Heart right ventricle (tissue), 16 donors: Measurements from ENCODE around the gene MX1. TPM values are rescaled to one million over a fixed set of nuclear protein-coding genes. Genes with fewer than 3 reads are reported as not detected.

Experiments
- ATAC-seq, 8 donors: fragments of 200-7000 bp; cut with Tn5 transposase; one replicate each; pipeline ENCODE4 v1.9.1; 2020; ENCODE audit warnings: mild to moderate bottlenecking in 8 of 8, moderate library complexity in 8 of 8, moderate number of reproducible peaks in 1 of 8
- DNase-seq, 2 donors: peaks; one replicate each; pipeline ENCODE4 v3.0.0-alpha.2; 2020
- H3K27ac ChIP-seq, 10 donors: fragments of 200-600 bp; sonication (generic) in 2 of 10; one replicate each; pipeline versions ENCODE4 v1.5.0 to v1.8.0; 2020 to 2022; ENCODE audit warnings: mild to moderate bottlenecking in 3 of 10
- H3K27me3 ChIP-seq, 7 donors: fragments of 200-600 bp; one replicate each; pipeline ENCODE4 v1.8.0; 2021 to 2022; ENCODE audit warnings: mild to moderate bottlenecking in 2 of 7
- H3K36me3 ChIP-seq, 9 donors: fragments of 200-600 bp; sonication (generic) in 1 of 9; one replicate each; pipeline versions ENCODE4 v1.5.0 to v1.8.0; 2020 to 2022; ENCODE audit warnings: mild to moderate bottlenecking in 2 of 9
- H3K4me1 ChIP-seq, 9 donors: fragments of 200-600 bp; sonication (generic) in 1 of 9; one replicate each; pipeline versions ENCODE4 v1.5.0 to v1.8.0; 2020 to 2022; ENCODE audit warnings: mild to moderate bottlenecking in 4 of 9
- H3K4me3 ChIP-seq, 10 donors: fragments of 200-600 bp; sonication (generic) in 2 of 10; one replicate each; pipeline versions ENCODE4 v1.5.0 to v1.8.0; 2020 to 2022; ENCODE audit warnings: mild to moderate bottlenecking in 7 of 10, moderate library complexity in 2 of 10
- H3K9me3 ChIP-seq, 11 donors: fragments of 200-600 bp in 10 of 11; sonication (generic) in 2 of 11; one replicate each; pipeline versions ENCODE4 v1.5.0 to v1.8.0; 2013 to 2022; ENCODE audit warnings: mild to moderate bottlenecking in 2 of 11, control low read depth in 1 of 11, moderate library complexity in 1 of 11
- WGBS, 2 donors: extraction: QIAGEN DNeasy Blood & Tissue Kit; methylation state at CpG; one replicate each; pipeline ENCODE4 v1.1.7; 2013; ENCODE audit warnings: inconsistent platforms in 1 of 2; 5-methylcytosine and 5-hydroxymethylcytosine counted together
- intact Hi-C, 10 donors: fragments of 100-400 bp; cut with DNase I; formaldehyde crosslinking; loops; one replicate each; pipeline versions ENCODE4 v1.11.1 to v1.14.2; 2022
- polyA plus RNA-seq, 2 donors: library from polyadenylated mRNA; stranded (reverse); fragments of 200-250 nt; gene quantifications; one replicate each; pipeline ENCODE4 v1.2.3, GENCODE V29; 2013
- total RNA-seq, 10 donors: library from RNA; stranded (reverse); fragmentation: NEBNext Ultra II Directional in 3 of 10; extraction: Animal tissue kit (Norgen Biotek cat#: 25700) in 3 of 10; gene quantifications; one replicate each; pipeline versions ENCODE4 v1.2.1 to v1.2.4, GENCODE V29; 2021 to 2023
- TF ChIP-seq, protein P1 (sequence below), 9 donors: fragments of 200-600 bp; sonication (generic) in 2 of 9; IDR thresholded peaks; one replicate each; pipeline versions ENCODE4 v1.5.0 to v1.8.0; 2021 to 2022; ENCODE audit warnings: antibody characterized with exemption in 9 of 9, mild to moderate bottlenecking in 5 of 9, moderate library complexity in 1 of 9
- donor health status: Arrhythmogenic right ventricular cardiomyopathy.
- donor health status: ischemic (EF 13 %, LVEDD 7.1; RV severe dilation, severe dysfunction).
- donor health status: healthy with polysubstance abuse.
- donor health status: DM: no; HTN: yes; CAD: no.
- donor health status: DM: no; HTN: no; CAD: no.
- donor health status: ischemic (EF 25% LVEDD 6.9; RV normal size, moderate dysfunction).
- donor health status: ischemic (EF 25% LVEDD 5.7; RV mildly dilated, moderate dysfunction).
- donor health status: healthy.
- donor health status: DM: yes; HTN: yes; CAD: no.
- donor health status: Ischemic cardiomyopathy.
- donor health status: ischemic (EF 35%, LVEDD 5.7; RV mildly dilated, moderate dysfunction).
- donor health status: nonischemic (EF 11% LVEDD 7.7; RV severe dilation, severe dysfunction).
- donor health status: DM: yes; HTN: yes; CAD: no.
- donor health status: PGD.
- donor health status: ischemic (EF 29% LVEDD 5.4; RV normal size, mild dysfunction).
- donor health status: nonischemic (EF 23%, LVEDD 6.1; RV moderate dilation, normal function).

The MX1 gene
- total and polyA plus RNA-seq, 12 donors, result 5.4 to 50.0 (median 18.1) TPM

DNA sequence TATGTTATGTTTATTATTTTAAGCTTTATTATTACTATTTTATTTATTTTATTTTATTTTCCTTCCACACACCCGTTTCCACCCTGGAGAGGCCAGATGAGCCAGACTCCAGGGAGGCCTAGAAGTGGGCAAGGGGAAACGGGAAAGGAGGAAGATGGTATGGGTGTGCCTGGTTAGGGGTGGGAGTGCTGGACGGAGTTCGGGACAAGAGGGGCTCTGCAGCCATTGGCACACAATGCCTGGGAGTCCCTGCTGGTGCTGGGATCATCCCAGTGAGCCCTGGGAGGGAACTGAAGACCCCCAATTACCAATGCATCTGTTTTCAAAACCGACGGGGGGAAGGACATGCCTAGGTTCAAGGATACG, 468 bp upstream of the MX1 start:
- peaks cover 0 to 17% (median 0%) of the 10 kb centered on the region in 7 donors for H3K27me3 ChIP-seq
- peak overlapping the region; percentile 25 to 95 (median 86) for H3K27ac ChIP-seq
- H3K36me3 ChIP-seq, result peaks cover 0 to 30% (median 0%) of the 10 kb centered on the region in 9 donors
- 56 to 71% methylated on average over 7 of the region's 7 CpGs for WGBS, 2 donors
- TF ChIP-seq, protein P1, sequence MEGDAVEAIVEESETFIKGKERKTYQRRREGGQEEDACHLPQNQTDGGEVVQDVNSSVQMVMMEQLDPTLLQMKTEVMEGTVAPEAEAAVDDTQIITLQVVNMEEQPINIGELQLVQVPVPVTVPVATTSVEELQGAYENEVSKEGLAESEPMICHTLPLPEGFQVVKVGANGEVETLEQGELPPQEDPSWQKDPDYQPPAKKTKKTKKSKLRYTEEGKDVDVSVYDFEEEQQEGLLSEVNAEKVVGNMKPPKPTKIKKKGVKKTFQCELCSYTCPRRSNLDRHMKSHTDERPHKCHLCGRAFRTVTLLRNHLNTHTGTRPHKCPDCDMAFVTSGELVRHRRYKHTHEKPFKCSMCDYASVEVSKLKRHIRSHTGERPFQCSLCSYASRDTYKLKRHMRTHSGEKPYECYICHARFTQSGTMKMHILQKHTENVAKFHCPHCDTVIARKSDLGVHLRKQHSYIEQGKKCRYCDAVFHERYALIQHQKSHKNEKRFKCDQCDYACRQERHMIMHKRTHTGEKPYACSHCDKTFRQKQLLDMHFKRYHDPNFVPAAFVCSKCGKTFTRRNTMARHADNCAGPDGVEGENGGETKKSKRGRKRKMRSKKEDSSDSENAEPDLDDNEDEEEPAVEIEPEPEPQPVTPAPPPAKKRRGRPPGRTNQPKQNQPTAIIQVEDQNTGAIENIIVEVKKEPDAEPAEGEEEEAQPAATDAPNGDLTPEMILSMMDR (IDR thresholded peaks at IDR 0.05), result no peak
- no peaks in the 10 kb centered on the region for H3K9me3 ChIP-seq
- ATAC-seq (peak in 2 of 8 donors; percentile 7 to 12), DNase-seq (no peak)
- peak overlapping the region; percentile 33 to 86 (median 74) for H3K4me3 ChIP-seq
- peaks cover 0 to 57% (median 27%) of the 10 kb centered on the region in 9 donors for H3K4me1 ChIP-seq
- intact Hi-C loops, result loop anchor here in 4 of 10 donors (5.0 to 10.0 kb wide), 3 partner anchors 58 to 261 kb away; partner anchors contain the start of genes MX2 (in 3 of the 4) and BACE2 (in 1 of the 4)

DNA sequence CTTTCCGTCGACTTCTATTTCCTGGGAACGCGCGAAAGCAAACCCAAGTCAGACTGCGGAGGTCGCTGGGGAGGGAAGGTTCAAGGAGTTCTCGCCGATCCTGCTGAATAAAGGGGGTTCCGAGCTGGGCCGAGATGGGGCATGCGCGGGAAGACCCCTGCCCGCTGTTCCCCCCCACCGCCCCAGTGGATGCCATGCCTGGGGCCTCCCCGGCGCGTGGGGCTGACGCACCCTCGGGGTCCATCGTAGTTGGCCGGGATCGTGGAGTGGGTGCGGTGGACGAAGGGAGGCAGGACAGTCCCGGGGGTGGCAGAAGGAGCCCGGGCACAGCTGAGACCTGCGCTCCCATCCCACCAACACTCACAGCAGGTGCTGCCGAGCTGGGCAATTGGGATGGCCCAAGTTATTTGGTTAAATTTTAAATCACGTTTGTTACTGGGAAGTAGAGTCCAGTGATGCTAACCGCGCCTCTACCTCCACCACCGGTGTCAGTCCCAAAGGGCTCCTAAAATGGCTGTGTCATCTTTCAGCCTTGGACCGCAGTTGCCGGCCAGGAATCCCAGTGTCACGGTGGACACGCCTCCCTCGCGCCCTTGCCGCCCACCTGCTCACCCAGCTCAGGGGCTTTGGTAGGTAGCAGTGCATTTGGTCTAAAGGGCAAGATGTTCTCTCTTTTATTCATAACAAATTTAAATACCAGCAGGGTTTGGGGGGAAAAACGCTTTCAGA, 801 bp downstream of the MX1 start:
- Histone ChIP-seq H3K27ac (peak overlapping the region; percentile 25 to 95 (median 86)), H3K9me3 (no peaks in the 10 kb centered on the region), H3K27me3 (peaks cover 0 to 17% (median 0%) of the 10 kb centered on the region in 7 donors), H3K4me1 (peaks cover 0 to 47% (median 19%) of the 10 kb centered on the region in 9 donors), H3K4me3 (peak overlapping the region; percentile 33 to 86 (median 74)), H3K36me3 (peaks cover 0 to 43% (median 7%) of the 10 kb centered on the region in 9 donors)
- WGBS, 2 donors, result 16 to 18% methylated on average over 41 of the region's 41 CpGs
- TF ChIP-seq, protein P1 (IDR thresholded peaks at IDR 0.05), result no peak
- no peak for DNase-seq
- intact Hi-C loops, result loop anchor here in 4 of 10 donors (5.0 to 10.0 kb wide), 3 partner anchors 60 to 262 kb away; partner anchors contain the start of genes MX2 (in 3 of the 4) and BACE2 (in 1 of the 4)
- peak; percentile 33 to 54 (median 47) for ATAC-seq

DNA sequence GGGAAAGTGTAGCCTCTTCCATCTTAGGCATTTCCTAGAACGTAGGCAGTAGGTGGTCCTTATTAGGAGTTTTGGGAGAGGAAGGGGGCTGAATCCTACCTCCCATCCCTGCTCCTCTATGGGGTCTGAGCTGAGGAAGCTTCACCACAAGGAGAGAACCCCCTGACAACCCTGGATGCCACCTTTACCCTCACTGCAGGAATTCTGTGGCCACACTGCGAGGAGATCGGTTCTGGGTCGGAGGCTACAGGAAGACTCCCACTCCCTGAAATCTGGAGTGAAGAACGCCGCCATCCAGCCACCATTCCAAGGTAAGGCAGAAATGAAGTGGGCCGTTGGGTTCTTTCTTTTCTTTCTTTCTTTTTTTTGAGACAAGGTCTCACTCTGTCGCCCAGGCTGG, 1.5 kb downstream of the MX1 start:
- Histone ChIP-seq H3K36me3 (peaks cover 0 to 50% (median 13%) of the 10 kb centered on the region in 9 donors), H3K4me1 (peaks cover 0 to 45% (median 19%) of the 10 kb centered on the region in 9 donors), H3K27me3 (peaks cover 0 to 17% (median 0%) of the 10 kb centered on the region in 7 donors), H3K27ac (peak overlapping the region in 3 of 10 donors; percentile 46 to 95 (median 90)), H3K9me3 (no peaks in the 10 kb centered on the region), H3K4me3 (peak overlapping the region in 7 of 10 donors; percentile 54 to 86 (median 73))
- intact Hi-C loops, result loop anchor here in 4 of 10 donors (5.0 to 10.0 kb wide), 3 partner anchors 60 to 263 kb away; partner anchors contain the start of genes MX2 (in 3 of the 4) and BACE2 (in 1 of the 4)
- WGBS, 2 donors, result 82 to 89% methylated on average over 8 of the region's 8 CpGs
- DNase-seq, result no peak
- no peak for ATAC-seq
- TF ChIP-seq, protein P1 (IDR thresholded peaks at IDR 0.05), result no peak

DNA sequence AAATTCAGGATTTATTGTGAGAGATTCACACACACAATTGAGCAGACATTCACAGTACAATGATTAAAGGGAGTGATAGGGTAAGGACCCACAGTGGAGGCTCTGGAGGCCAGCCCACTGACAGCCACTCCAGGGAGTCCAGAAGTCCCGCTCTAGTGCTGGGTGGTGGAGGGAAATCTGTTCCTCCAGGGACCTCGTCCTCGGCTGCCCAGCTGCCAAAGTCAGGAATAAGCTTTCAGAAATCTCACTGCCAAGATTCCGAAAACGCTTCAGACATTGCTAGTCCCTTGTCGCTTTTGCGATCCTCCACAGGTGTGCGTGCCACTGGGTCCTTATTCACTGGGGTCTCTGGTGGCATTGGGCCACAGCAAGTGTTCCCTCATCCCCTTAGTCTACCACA, 2.3 kb downstream of the MX1 start:
- WGBS, 2 donors, result 91 to 92% methylated on average over 8 of the region's 8 CpGs
- H3K4me3 ChIP-seq, result peak overlapping the region in 1 of 10 donors; percentile 86
- intact Hi-C loops, result loop anchor here in 4 of 10 donors (5.0 to 10.0 kb wide), 3 partner anchors 61 to 264 kb away; partner anchors contain the start of genes MX2 (in 3 of the 4) and BACE2 (in 1 of the 4)

More for the DNA sequence above, 2.3 kb downstream of the MX1 start:
- DNase-seq (no peak), ATAC-seq (no peak)
- TF ChIP-seq, protein P1 (IDR thresholded peaks at IDR 0.05), result no peak
- Histone ChIP-seq H3K4me1 (peaks cover 0 to 45% (median 19%) of the 10 kb centered on the region in 9 donors), H3K9me3 (no peaks in the 10 kb centered on the region), H3K27me3 (peaks cover 0 to 17% (median 0%) of the 10 kb centered on the region in 7 donors), H3K27ac (no peak overlapping the region), H3K36me3 (peaks cover 0 to 58% (median 19%) of the 10 kb centered on the region in 9 donors)
